WTC11 (cell line): ENCODE measurements around the gene FCRLB.

Experiments
- ATF3 ChIP-seq: sonication (generic); formaldehyde crosslinking; conservative IDR thresholded peaks from 2 replicates; pipeline ENCODE4 v1.8.1; 2022; ENCODE audit warnings: mild to moderate bottlenecking, missing genetic modification reagents
- CTCF ChIP-seq: fragments of 200-600 bp; IDR thresholded peaks from 2 replicates; pipeline ENCODE4 v1.8.0; 2022; ENCODE audit warnings: antibody characterized with exemption
- E2F5 ChIP-seq: sonication (generic); formaldehyde crosslinking; IDR thresholded peaks from 2 replicates; pipeline ENCODE4 v1.8.1; 2022; ENCODE audit warnings: mild to moderate bottlenecking, moderate library complexity, missing genetic modification reagents
- HMGXB4 ChIP-seq: sonication (generic); formaldehyde crosslinking; IDR thresholded peaks from 2 replicates; pipeline ENCODE4 v1.8.1; 2023; ENCODE audit warnings: mild to moderate bottlenecking, moderate library complexity, missing genetic modification reagents
- TP53 ChIP-seq: sonication (generic); formaldehyde crosslinking; IDR thresholded peaks from 2 replicates; pipeline ENCODE4 v1.8.1; 2023; ENCODE audit warnings: mild to moderate bottlenecking, missing genetic modification reagents
- ZNF263 ChIP-seq: sonication (generic); formaldehyde crosslinking; IDR thresholded peaks from 2 replicates; pipeline ENCODE4 v1.8.1; 2022; ENCODE audit warnings: low read depth, mild to moderate bottlenecking, moderate library complexity, missing genetic modification reagents

- TF ChIP-seq CTCF (peak; percentile 63), TP53 (CRISPR knock-in tag) (no peak), ZNF263 (CRISPR knock-in tag) (no peak), HMGXB4 (CRISPR knock-in tag) (no peak), ATF3 (no peak), E2F5 (CRISPR knock-in tag) (no peak)
These were observed 42.3 kb downstream of the FCRLB start for GRCh38 chr1:161763522-161764098.
